HepG2 (cell line): ENCODE results near the gene OSCP1. TPM values are rescaled to one million over a fixed set of nuclear protein-coding genes. Genes with fewer than 3 reads are reported as not detected.

Experiments
- CREM ChIP-seq, 2 experiments: sonication (generic) in 1 of 2; formaldehyde crosslinking in 1 of 2; IDR thresholded peaks; 2 replicates each; pipeline versions ENCODE4 v1.4.0 to v1.6.1; 2016 to 2020; ENCODE audit warnings: antibody characterized with exemption in 1 of 2, mild to moderate bottlenecking in 1 of 2, missing genetic modification reagents in 1 of 2
- ERF ChIP-seq: IDR thresholded peaks from 2 replicates; pipeline ENCODE4 v1.6.1; 2018; ENCODE audit warnings: missing biosample characterization, missing genetic modification reagents
- NFIC ChIP-seq: IDR thresholded peaks from 2 replicates; pipeline ENCODE4 v1.6.1; 2012; ENCODE audit warnings: mild to moderate bottlenecking, low read length, inconsistent platforms
- SMARCE1 ChIP-seq: fragments of 450-650 bp; IDR thresholded peaks from 2 replicates; pipeline ENCODE4 v1.6.1; 2017; ENCODE audit warnings: borderline replicate concordance
- STAG1 ChIP-seq: sonication (generic); formaldehyde crosslinking; IDR thresholded peaks from 2 replicates; pipeline ENCODE4 v1.4.0; 2020; ENCODE audit warnings: missing genetic modification reagents
- ZNF879 ChIP-seq: sonication (generic); formaldehyde crosslinking; IDR thresholded peaks from 2 replicates; pipeline ENCODE4 v1.8.1; 2023; ENCODE audit warnings: missing genetic modification reagents
- ZSCAN9 ChIP-seq: IDR thresholded peaks from 2 replicates; pipeline ENCODE4 v1.6.1; 2016; ENCODE audit warnings: borderline replicate concordance
- polyA plus RNA-seq, 8 experiments: library from polyadenylated mRNA; depleted of rRNA in 3 of 8; stranded (reverse) in 7 of 8; unstranded in 1 of 8; fragments of >200 nt; fragmentation: Illumina TruSeq in 4 of 8; extraction: Trizol in 4 of 8; gene quantifications; 2 replicates each; pipeline versions ENCODE4 v1.2.1 to v1.2.3, GENCODE V29; 2011 to 2016; ENCODE audit warnings: low read depth in 4 of 8, missing spikeins in 1 of 8, mixed read lengths in 1 of 8; ENCODE audit not compliant: insufficient read depth in 1 of 8
- total RNA-seq, 5 experiments: library from RNA; depleted of rRNA; stranded (reverse); fragments of >200 nt; fragmentation: Illumina TruSeq; extraction: Trizol; gene quantifications; 2 replicates each; pipeline ENCODE4 v1.2.3, GENCODE V29; 2016; ENCODE audit warnings: low read depth in 1 of 5
- TF ChIP-seq, protein P1 (sequence below): sonication (generic); formaldehyde crosslinking; IDR thresholded peaks from 2 replicates; pipeline ENCODE4 v1.4.0; 2020; ENCODE audit warnings: missing genetic modification reagents, borderline replicate concordance
- TF ChIP-seq, protein P2 (sequence below): IDR thresholded peaks from 2 replicates; pipeline ENCODE4 v1.6.1; 2016
- TF ChIP-seq, protein P3 (sequence below): sonication (generic); formaldehyde crosslinking; IDR thresholded peaks from 2 replicates; pipeline ENCODE4 v1.4.0; 2020; ENCODE audit warnings: missing genetic modification reagents
- TF ChIP-seq, protein P4 (sequence below): IDR thresholded peaks from 2 replicates; pipeline ENCODE4 v1.6.1; 2016; ENCODE audit warnings: missing compliant biosample characterization, missing genetic modification reagents, borderline replicate concordance
- TF ChIP-seq, protein P5 (sequence below): sonication (generic); formaldehyde crosslinking; conservative IDR thresholded peaks from 2 replicates; pipeline ENCODE4 v1.4.0; 2020; ENCODE audit warnings: missing genetic modification reagents
- TF ChIP-seq, protein P6 (sequence below): sonication (generic); formaldehyde crosslinking; IDR thresholded peaks from 2 replicates; pipeline ENCODE4 v1.4.0; 2020; ENCODE audit warnings: missing genetic modification reagents

Gene OSCP1
- total and polyA plus RNA-seq, 2 of the 13 experiments (the other 11 are each of a cell fraction or from before 2014, with no cell fraction given): 0.60 to 0.84 TPM

DNA sequence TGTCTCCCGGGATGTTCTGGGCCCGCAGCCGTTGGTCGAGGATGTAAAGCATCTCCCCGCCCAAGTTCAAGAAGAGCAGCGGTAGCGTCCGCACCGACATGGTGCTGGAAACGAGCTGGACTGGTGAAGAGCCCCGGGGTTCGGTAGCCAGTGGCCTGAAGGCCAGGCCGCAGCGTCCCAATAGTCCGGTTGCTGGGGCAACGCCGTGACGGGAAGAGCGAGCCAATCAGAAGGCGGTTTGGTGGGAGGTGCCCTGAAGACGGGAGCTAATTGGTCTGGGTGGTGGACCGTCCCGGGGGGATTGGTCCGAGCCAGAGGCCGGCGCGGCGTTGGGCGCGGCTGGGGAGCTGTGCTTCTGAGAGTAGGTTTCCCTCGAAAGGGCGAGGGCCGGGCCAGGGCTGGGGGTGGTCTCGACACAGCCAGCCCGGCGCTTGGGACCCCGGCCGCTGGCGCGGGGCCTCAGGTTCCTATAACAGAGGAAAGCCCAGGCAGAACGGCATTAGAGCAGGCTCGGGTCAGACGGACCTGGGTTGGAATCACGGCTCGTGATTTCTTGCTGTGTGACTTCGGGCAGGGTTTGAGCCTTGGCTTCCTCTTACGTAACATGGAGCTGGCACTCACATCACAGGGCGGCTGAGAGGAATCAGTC, at the start of gene OSCP1 (continued):
- TF ChIP-seq ZSCAN9 (CRISPR knock-in tag): peak; percentile 71; the same call in 1 of the 2 replicates
- TF ChIP-seq, protein P1, sequence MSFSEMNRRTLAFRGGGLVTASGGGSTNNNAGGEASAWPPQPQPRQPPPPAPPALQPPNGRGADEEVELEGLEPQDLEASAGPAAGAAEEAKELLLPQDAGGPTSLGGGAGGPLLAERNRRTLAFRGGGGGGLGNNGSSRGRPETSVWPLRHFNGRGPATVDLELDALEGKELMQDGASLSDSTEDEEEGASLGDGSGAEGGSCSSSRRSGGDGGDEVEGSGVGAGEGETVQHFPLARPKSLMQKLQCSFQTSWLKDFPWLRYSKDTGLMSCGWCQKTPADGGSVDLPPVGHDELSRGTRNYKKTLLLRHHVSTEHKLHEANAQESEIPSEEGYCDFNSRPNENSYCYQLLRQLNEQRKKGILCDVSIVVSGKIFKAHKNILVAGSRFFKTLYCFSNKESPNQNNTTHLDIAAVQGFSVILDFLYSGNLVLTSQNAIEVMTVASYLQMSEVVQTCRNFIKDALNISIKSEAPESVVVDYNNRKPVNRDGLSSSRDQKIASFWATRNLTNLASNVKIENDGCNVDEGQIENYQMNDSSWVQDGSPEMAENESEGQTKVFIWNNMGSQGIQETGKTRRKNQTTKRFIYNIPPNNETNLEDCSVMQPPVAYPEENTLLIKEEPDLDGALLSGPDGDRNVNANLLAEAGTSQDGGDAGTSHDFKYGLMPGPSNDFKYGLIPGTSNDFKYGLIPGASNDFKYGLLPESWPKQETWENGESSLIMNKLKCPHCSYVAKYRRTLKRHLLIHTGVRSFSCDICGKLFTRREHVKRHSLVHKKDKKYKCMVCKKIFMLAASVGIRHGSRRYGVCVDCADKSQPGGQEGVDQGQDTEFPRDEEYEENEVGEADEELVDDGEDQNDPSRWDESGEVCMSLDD (CRISPR knock-in tag): 0 out of 2 replicates have a peak, but pooled peaks have one; percentile 31
- peak; percentile 97 for TF ChIP-seq ZNF879 (CRISPR knock-in tag)
- no peak for TF ChIP-seq SMARCE1
- TF ChIP-seq ERF (CRISPR knock-in tag): peak; percentile 66
- TF ChIP-seq, protein P2, sequence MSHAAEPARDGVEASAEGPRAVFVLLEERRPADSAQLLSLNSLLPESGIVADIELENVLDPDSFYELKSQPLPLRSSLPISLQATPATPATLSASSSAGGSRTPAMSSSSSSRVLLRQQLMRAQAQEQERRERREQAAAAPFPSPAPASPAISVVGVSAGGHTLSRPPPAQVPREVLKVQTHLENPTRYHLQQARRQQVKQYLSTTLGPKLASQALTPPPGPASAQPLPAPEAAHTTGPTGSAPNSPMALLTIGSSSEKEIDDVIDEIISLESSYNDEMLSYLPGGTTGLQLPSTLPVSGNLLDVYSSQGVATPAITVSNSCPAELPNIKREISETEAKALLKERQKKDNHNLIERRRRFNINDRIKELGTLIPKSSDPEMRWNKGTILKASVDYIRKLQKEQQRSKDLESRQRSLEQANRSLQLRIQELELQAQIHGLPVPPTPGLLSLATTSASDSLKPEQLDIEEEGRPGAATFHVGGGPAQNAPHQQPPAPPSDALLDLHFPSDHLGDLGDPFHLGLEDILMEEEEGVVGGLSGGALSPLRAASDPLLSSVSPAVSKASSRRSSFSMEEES (CRISPR knock-in tag): peak; percentile 50; the same call in 1 of the 2 replicates
- TF ChIP-seq, protein P3, sequence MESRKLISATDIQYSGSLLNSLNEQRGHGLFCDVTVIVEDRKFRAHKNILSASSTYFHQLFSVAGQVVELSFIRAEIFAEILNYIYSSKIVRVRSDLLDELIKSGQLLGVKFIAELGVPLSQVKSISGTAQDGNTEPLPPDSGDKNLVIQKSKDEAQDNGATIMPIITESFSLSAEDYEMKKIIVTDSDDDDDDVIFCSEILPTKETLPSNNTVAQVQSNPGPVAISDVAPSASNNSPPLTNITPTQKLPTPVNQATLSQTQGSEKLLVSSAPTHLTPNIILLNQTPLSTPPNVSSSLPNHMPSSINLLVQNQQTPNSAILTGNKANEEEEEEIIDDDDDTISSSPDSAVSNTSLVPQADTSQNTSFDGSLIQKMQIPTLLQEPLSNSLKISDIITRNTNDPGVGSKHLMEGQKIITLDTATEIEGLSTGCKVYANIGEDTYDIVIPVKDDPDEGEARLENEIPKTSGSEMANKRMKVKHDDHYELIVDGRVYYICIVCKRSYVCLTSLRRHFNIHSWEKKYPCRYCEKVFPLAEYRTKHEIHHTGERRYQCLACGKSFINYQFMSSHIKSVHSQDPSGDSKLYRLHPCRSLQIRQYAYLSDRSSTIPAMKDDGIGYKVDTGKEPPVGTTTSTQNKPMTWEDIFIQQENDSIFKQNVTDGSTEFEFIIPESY (CRISPR knock-in tag): no peak
- TF ChIP-seq STAG1 (CRISPR knock-in tag): no peak
- TF ChIP-seq, protein P4, sequence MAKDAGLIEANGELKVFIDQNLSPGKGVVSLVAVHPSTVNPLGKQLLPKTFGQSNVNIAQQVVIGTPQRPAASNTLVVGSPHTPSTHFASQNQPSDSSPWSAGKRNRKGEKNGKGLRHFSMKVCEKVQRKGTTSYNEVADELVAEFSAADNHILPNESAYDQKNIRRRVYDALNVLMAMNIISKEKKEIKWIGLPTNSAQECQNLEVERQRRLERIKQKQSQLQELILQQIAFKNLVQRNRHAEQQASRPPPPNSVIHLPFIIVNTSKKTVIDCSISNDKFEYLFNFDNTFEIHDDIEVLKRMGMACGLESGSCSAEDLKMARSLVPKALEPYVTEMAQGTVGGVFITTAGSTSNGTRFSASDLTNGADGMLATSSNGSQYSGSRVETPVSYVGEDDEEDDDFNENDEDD (CRISPR knock-in tag): peak; percentile 87; the same call in 1 of the 2 replicates
- TF ChIP-seq, protein P5, sequence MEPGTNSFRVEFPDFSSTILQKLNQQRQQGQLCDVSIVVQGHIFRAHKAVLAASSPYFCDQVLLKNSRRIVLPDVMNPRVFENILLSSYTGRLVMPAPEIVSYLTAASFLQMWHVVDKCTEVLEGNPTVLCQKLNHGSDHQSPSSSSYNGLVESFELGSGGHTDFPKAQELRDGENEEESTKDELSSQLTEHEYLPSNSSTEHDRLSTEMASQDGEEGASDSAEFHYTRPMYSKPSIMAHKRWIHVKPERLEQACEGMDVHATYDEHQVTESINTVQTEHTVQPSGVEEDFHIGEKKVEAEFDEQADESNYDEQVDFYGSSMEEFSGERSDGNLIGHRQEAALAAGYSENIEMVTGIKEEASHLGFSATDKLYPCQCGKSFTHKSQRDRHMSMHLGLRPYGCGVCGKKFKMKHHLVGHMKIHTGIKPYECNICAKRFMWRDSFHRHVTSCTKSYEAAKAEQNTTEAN (CRISPR knock-in tag): peak; percentile 78; the same call in 1 of the 2 replicates
- no peak for TF ChIP-seq NFIC
- TF ChIP-seq, protein P6, sequence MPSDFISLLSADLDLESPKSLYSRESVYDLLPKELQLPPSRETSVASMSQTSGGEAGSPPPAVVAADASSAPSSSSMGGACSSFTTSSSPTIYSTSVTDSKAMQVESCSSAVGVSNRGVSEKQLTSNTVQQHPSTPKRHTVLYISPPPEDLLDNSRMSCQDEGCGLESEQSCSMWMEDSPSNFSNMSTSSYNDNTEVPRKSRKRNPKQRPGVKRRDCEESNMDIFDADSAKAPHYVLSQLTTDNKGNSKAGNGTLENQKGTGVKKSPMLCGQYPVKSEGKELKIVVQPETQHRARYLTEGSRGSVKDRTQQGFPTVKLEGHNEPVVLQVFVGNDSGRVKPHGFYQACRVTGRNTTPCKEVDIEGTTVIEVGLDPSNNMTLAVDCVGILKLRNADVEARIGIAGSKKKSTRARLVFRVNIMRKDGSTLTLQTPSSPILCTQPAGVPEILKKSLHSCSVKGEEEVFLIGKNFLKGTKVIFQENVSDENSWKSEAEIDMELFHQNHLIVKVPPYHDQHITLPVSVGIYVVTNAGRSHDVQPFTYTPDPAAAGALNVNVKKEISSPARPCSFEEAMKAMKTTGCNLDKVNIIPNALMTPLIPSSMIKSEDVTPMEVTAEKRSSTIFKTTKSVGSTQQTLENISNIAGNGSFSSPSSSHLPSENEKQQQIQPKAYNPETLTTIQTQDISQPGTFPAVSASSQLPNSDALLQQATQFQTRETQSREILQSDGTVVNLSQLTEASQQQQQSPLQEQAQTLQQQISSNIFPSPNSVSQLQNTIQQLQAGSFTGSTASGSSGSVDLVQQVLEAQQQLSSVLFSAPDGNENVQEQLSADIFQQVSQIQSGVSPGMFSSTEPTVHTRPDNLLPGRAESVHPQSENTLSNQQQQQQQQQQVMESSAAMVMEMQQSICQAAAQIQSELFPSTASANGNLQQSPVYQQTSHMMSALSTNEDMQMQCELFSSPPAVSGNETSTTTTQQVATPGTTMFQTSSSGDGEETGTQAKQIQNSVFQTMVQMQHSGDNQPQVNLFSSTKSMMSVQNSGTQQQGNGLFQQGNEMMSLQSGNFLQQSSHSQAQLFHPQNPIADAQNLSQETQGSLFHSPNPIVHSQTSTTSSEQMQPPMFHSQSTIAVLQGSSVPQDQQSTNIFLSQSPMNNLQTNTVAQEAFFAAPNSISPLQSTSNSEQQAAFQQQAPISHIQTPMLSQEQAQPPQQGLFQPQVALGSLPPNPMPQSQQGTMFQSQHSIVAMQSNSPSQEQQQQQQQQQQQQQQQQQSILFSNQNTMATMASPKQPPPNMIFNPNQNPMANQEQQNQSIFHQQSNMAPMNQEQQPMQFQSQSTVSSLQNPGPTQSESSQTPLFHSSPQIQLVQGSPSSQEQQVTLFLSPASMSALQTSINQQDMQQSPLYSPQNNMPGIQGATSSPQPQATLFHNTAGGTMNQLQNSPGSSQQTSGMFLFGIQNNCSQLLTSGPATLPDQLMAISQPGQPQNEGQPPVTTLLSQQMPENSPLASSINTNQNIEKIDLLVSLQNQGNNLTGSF (CRISPR knock-in tag): peak; percentile 94
- 0 out of 2 replicates have a peak, but pooled peaks have one; percentile 14 for TF ChIP-seq CREM (IDR thresholded peaks at IDR 0.05)
- TF ChIP-seq CREM (CRISPR knock-in tag; IDR thresholded peaks at IDR 0.05): no peak
